Measurements from ENCODE around the gene ARHGAP31.
A peak's percentile ranks its signal among the peaks of the same experiment; 100 is the strongest.
"Not testable (repeated sequence)": the region's sequence is repeated elsewhere in the genome, so short reads cannot be mapped to it uniquely, and the experiment has no call there.

The ARHGAP31 gene

GRCh38 chr3:119293871-119294695, at the start of gene ARHGAP31:
Gene ARHGAP31, plus strand, starts transcription at chr3:119294383. Its CDS starts 522 bp downstream, at chr3:119294905.
- DNase-seq (ENCODE audit: low spot score), result peak; percentile 77

GRCh38 chr3:119245778-119246177, 48.4 kb upstream of the ARHGAP31 start:
- no peak for DNase-seq (ENCODE audit: low spot score)

- DNase-seq (ENCODE audit: low spot score), result no peak
Observed at GRCh38 chr3:119255214-119255613, 39.0 kb upstream of the ARHGAP31 start.

- DNase-seq (ENCODE audit: low spot score), result no peak
Observed at GRCh38 chr3:119257111-119257510, 37.1 kb upstream of the ARHGAP31 start.

- DNase-seq (ENCODE audit: low spot score), result no peak
Observed at GRCh38 chr3:119257654-119258410, 36.4 kb upstream of the ARHGAP31 start.

GRCh38 chr3:119258915-119259314, 35.3 kb upstream of the ARHGAP31 start:
- DNase-seq (ENCODE audit: low spot score), result no peak

- DNase-seq (ENCODE audit: low spot score), result no peak
Observed at GRCh38 chr3:119259821-119260220, 34.4 kb upstream of the ARHGAP31 start.

- DNase-seq (ENCODE audit: low spot score), result no peak
Observed at GRCh38 chr3:119261055-119261454, 33.1 kb upstream of the ARHGAP31 start.

- not testable (repeated sequence) for DNase-seq (ENCODE audit: low spot score)
Observed at GRCh38 chr3:119270212-119270611, 24.0 kb upstream of the ARHGAP31 start.

- no peak for DNase-seq (ENCODE audit: low spot score)
Observed at GRCh38 chr3:119276680-119277079, 17.5 kb upstream of the ARHGAP31 start.

GRCh38 chr3:119279101-119279554, 15.1 kb upstream of the ARHGAP31 start:
- DNase-seq (ENCODE audit: low spot score), result no peak

GRCh38 chr3:119279584-119280243, 14.5 kb upstream of the ARHGAP31 start:
- no peak for DNase-seq (ENCODE audit: low spot score)

GRCh38 chr3:119288669-119289403, 5.3 kb upstream of the ARHGAP31 start:
- no peak for DNase-seq (ENCODE audit: low spot score)

GRCh38 chr3:119289404-119289770, 4.8 kb upstream of the ARHGAP31 start:
- DNase-seq (ENCODE audit: low spot score), result no peak

GRCh38 chr3:119290613-119291012, 3.6 kb upstream of the ARHGAP31 start:
- no peak for DNase-seq (ENCODE audit: low spot score)

- no peak for DNase-seq (ENCODE audit: low spot score)
Observed at GRCh38 chr3:119291062-119291700, 3.0 kb upstream of the ARHGAP31 start.

- DNase-seq (ENCODE audit: low spot score), result no peak
Observed at GRCh38 chr3:119292666-119293065, 1.5 kb upstream of the ARHGAP31 start.

GRCh38 chr3:119293105-119293870, 895 bp upstream of the ARHGAP31 start:
- DNase-seq (ENCODE audit: low spot score), result no peak

GRCh38 chr3:119294696-119295671, 801 bp downstream of the ARHGAP31 start:
- DNase-seq (ENCODE audit: low spot score), result peak; percentile 66
